GM23248 (cell line): ENCODE data around the gene SHB. TPM values are rescaled to one million over a fixed set of nuclear protein-coding genes. Genes with fewer than 3 reads are reported as not detected.
A peak's percentile ranks its signal among the peaks of the same experiment; 100 is the strongest.

Source experiments
- DNase-seq: peaks from one replicate; pipeline ENCODE4 v3.0.0-alpha.2; 2015
- H2AFZ ChIP-seq: fragments of 200-600 bp; sonication (generic); 2 replicates; pipeline ENCODE4 v1.6.1; 2016; ENCODE audit warnings: antibody characterized with exemption
- H3F3A ChIP-seq: fragments of 200-600 bp; sonication (generic); 2 replicates; pipeline ENCODE4 v1.6.1; 2016; ENCODE audit warnings: mild to moderate bottlenecking, antibody characterized with exemption, mixed run types; ENCODE audit not compliant: insufficient read depth
- H3K27ac ChIP-seq: fragments of 200-600 bp; sonication (generic); 2 replicates; pipeline ENCODE4 v1.5.1; 2016; ENCODE audit warnings: mild to moderate bottlenecking
- H3K27me3 ChIP-seq: fragments of 200-600 bp; sonication (generic); replicated peaks from 2 replicates; pipeline ENCODE4 v1.6.1; 2016; ENCODE audit warnings: mild to moderate bottlenecking; ENCODE audit not compliant: insufficient read depth
- H3K36me3 ChIP-seq: fragments of 200-600 bp; sonication (generic); 2 replicates; pipeline ENCODE4 v1.6.1; 2016; ENCODE audit warnings: low read depth, mild to moderate bottlenecking
- H3K4me1 ChIP-seq: fragments of 200-600 bp; sonication (generic); 2 replicates; pipeline ENCODE4 v1.6.1; 2016; ENCODE audit warnings: mild to moderate bottlenecking; ENCODE audit not compliant: insufficient read depth
- H3K4me2 ChIP-seq: fragments of 200-600 bp; sonication (generic); one replicate; pipeline ENCODE4 v1.6.1; 2016; ENCODE audit warnings: mild to moderate bottlenecking; ENCODE audit not compliant: unreplicated experiment
- H3K4me3 ChIP-seq: fragments of 200-600 bp; sonication (generic); 2 replicates; pipeline ENCODE4 v1.5.1; 2016; ENCODE audit warnings: mild to moderate bottlenecking
- H3K79me2 ChIP-seq: fragments of 200-600 bp; sonication (generic); 2 replicates; pipeline ENCODE4 v1.6.1; 2016; ENCODE audit warnings: mild to moderate bottlenecking; ENCODE audit not compliant: insufficient read depth
- H3K9ac ChIP-seq: fragments of 200-600 bp; sonication (generic); 2 replicates; pipeline ENCODE4 v1.6.1; 2016; ENCODE audit warnings: mild to moderate bottlenecking
- H3K9me2 ChIP-seq: fragments of 200-600 bp; sonication (generic); 2 replicates; pipeline ENCODE4 v1.6.1; 2016; ENCODE audit warnings: mixed run types, mild to moderate bottlenecking, moderate library complexity; ENCODE audit not compliant: insufficient read depth
- H3K9me3 ChIP-seq: fragments of 200-600 bp; sonication (generic); one replicate; pipeline ENCODE4 v1.6.1; 2017; ENCODE audit warnings: low read depth
- H4K20me1 ChIP-seq: fragments of 200-600 bp; sonication (generic); 2 replicates; pipeline ENCODE4 v1.6.0; 2016; ENCODE audit not compliant: insufficient read depth
- EZH2 ChIP-seq: fragments of 200-600 bp; sonication (generic); IDR thresholded peaks from 2 replicates; pipeline ENCODE4 v1.6.1; 2018; ENCODE audit warnings: antibody characterized with exemption, mild to moderate bottlenecking; ENCODE audit not compliant: insufficient read depth, poor library complexity, severe bottlenecking
- EZH2phosphoT487 ChIP-seq: fragments of 200-600 bp; sonication (generic); IDR thresholded peaks from 2 replicates; pipeline ENCODE4 v1.6.1; 2018; ENCODE audit warnings: antibody characterized with exemption, moderate library complexity, mild to moderate bottlenecking, low read depth; ENCODE audit not compliant: insufficient read depth
- WGBS, 2 experiments: methylation state at CpG; one replicate each; pipeline ENCODE4 v1.1.6; 2015 to 2017; ENCODE audit warnings: low lambda C conversion rate in 2 of 2, low coverage in 1 of 2; ENCODE audit errors: missing lambda C conversion rate in 2 of 2; 5-methylcytosine and 5-hydroxymethylcytosine counted together
- in situ Hi-C: fragments of 300-500 bp; cut with MboI; formaldehyde crosslinking; loops from 2 replicates; pipeline ENCODE4 v1.15.0; 2020
- polyA plus RNA-seq: library from polyadenylated mRNA; unstranded; fragments of >200 nt; fragmentation: Nextera tagmentation; extraction: Ambion mirVana; gene quantifications from 2 replicates; pipeline ENCODE4 v1.2.1, GENCODE V29; 2016
- total RNA-seq: library from RNA; depleted of rRNA; stranded (reverse); fragments of >200 nt; shearing (Covaris generic); gene quantifications from 2 replicates; pipeline ENCODE4 v1.2.3, GENCODE V29; 2014

Gene SHB
- total and polyA plus RNA-seq, 2 experiments from 2014 or later = 3.9 to 11.1 TPM

DNA sequence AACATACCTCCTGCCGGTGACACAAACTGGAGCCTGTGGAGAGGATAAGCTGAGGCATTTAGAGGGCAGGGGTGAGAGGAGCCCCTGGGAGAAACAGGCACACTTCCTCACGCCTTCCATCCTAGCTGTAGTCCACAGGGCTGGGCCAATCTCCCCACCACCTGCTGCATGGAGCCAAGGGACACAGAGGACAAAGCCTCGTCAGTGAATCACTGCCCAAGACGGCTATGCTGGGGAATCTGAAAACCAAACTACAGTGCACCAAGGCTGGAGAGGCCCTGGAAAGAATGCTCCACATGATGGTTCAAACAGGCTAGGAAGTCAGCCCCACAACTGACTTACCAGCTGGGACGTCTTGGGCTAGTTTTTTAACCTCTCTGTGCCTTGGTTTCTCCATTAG lies 57.0 kb downstream of the SHB start:
- TF ChIP-seq EZH2 = no peak
- TF ChIP-seq EZH2phosphoT487 = no peak
- Histone ChIP-seq H3F3A (peaks cover 29% of the 10 kb centered on the region), H2AFZ (no peak overlapping the region), H3K4me2 (no peak overlapping the region), H3K9me2 (no peaks in the 10 kb centered on the region), H3K27ac (no peak overlapping the region), H3K4me3 (no peak overlapping the region), H3K36me3 (no peaks in the 10 kb centered on the region), H3K9me3 (no peaks in the 10 kb centered on the region), H3K27me3 (no peaks in the 10 kb centered on the region), H3K9ac (no peak overlapping the region), H3K4me1 (peaks cover 39% of the 10 kb centered on the region), H3K79me2 (peaks cover 68% of the 10 kb centered on the region), H4K20me1 (no peaks in the 10 kb centered on the region)
- 90 to 91% methylated on average over 5 of the region's 5 CpGs for WGBS, 2 experiments
- no peak for DNase-seq
- in situ Hi-C loops = no loop called here

DNA sequence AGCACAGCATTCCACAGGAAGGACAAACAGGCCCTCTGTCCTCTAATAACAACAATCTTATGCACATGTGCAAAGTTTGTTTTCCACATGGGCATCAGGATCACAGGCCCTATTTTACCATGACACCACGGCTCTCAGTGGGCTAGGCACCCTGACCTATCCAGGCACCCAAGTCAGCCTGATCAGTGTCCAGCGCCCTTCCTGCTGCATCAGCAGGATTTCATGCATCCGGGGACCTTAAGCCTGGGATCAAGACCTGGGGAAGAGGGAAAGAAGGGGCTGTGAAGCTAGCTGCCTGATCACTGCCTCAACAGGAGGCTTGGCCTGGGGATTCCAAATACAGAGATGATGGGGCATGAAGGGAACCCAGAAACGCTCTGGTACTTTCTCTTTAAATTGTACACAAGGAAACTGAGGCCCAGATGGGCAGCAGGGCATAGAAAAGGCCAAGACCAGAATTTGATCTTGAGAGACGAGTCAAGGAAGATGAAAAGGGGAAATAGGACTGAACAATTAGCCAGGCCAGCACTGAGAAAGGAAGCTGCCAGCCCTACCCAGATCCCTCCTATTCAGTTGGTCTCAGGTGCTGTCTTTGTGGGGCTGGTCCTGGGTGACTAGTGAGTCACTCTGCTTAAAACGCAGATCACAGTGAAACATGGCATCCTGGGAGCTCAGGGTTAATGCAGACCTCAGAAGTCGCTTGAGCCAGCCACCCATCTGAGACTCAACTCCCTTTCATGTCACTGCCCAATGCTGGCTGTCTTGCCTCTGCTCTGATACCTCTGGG lies 57.9 kb downstream of the SHB start:
- in situ Hi-C loops = no loop called here
- no peak for TF ChIP-seq EZH2phosphoT487
- no peak for TF ChIP-seq EZH2

GRCh38 chr9:38009990-38010389 lies 59.0 kb downstream of the SHB start:
- Histone ChIP-seq H3K9me2 (no peaks in the 10 kb centered on the region), H3F3A (peaks cover 12% of the 10 kb centered on the region), H4K20me1 (no peaks in the 10 kb centered on the region), H3K4me2 (no peak overlapping the region), H3K4me3 (no peak overlapping the region), H3K36me3 (no peaks in the 10 kb centered on the region), H3K27ac (no peak overlapping the region), H3K9me3 (no peaks in the 10 kb centered on the region), H2AFZ (no peak overlapping the region), H3K79me2 (peaks cover 78% of the 10 kb centered on the region), H3K4me1 (peaks cover 24% of the 10 kb centered on the region), H3K9ac (peak overlapping the region; percentile 1; the same call in 1 of the 2 replicates), H3K27me3 (no peaks in the 10 kb centered on the region)
- in situ Hi-C loops = no loop called here
- WGBS, 2 experiments = 73 to 74% methylated on average over 4 of the region's 4 CpGs
- no peak for DNase-seq
- TF ChIP-seq EZH2phosphoT487 = no peak
- no peak for TF ChIP-seq EZH2

More for the DNA sequence above, 57.9 kb downstream of the SHB start:
- H3K9me3 ChIP-seq = no peaks in the 10 kb centered on the region
- H2AFZ ChIP-seq = no peak overlapping the region
- H3K9me2 ChIP-seq = no peaks in the 10 kb centered on the region
- H3K4me3 ChIP-seq = no peak overlapping the region
- peaks cover 77% of the 10 kb centered on the region for H3K79me2 ChIP-seq
- no peak overlapping the region for H3K4me2 ChIP-seq
- peaks cover 23% of the 10 kb centered on the region for H3F3A ChIP-seq
- no peaks in the 10 kb centered on the region for H3K27me3 ChIP-seq
- H3K36me3 ChIP-seq = no peaks in the 10 kb centered on the region
- H4K20me1 ChIP-seq = no peaks in the 10 kb centered on the region
- H3K4me1 ChIP-seq = peaks cover 31% of the 10 kb centered on the region
- no peak for DNase-seq
- H3K9ac ChIP-seq = no peak overlapping the region
- 92 to 94% methylated on average over 7 of the region's 7 CpGs for WGBS, 2 experiments
- no peak overlapping the region for H3K27ac ChIP-seq

DNA sequence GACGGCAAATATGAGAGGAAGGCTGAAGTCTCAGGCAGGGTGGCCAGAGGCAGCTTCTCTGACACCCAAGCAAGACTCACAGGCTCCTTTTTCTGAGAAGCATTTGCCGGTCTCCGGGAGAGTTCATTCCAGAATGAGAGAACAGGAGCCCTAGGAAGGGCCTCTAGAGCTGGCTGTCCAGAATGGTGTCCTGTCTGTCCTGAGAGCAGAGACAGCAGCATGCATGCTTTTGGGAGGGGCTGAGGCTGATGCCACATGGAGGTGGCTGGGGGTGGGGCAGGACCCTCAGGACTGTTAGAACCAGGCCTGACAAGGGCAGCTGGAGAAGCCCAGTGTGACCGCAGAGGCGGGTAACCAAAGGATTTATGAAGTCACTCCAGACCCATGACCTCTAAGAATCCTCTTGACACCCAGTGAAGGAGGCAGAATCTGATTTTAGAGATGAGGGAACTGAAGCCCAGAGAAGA lies 60.0 kb downstream of the SHB start:
- Histone ChIP-seq H3K9me3 (no peaks in the 10 kb centered on the region), H3K79me2 (peaks cover 78% of the 10 kb centered on the region), H3K4me2 (no peak overlapping the region), H2AFZ (no peak overlapping the region), H4K20me1 (no peaks in the 10 kb centered on the region), H3K27me3 (no peaks in the 10 kb centered on the region), H3K4me3 (no peak overlapping the region), H3K4me1 (peaks cover 24% of the 10 kb centered on the region), H3K36me3 (no peaks in the 10 kb centered on the region), H3K9me2 (no peaks in the 10 kb centered on the region), H3F3A (peaks cover 12% of the 10 kb centered on the region), H3K27ac (peak overlapping the region; percentile 89), H3K9ac (peak overlapping the region; percentile 33)
- 94 to 98% methylated on average over 5 of the region's 5 CpGs for WGBS, 2 experiments
- in situ Hi-C loops = no loop called here
- DNase-seq = peak; percentile 12
- no peak for TF ChIP-seq EZH2
- no peak for TF ChIP-seq EZH2phosphoT487
